Cerebellar cortex (tissue), 1 donor: Measurements from ENCODE around the gene SLC16A14.
"Not testable (repeated sequence)": the region's sequence is repeated elsewhere in the genome, so short reads cannot be mapped to it uniquely, and the experiment has no call there.

ENCODE experiments used
- DNase-seq: peaks from one replicate; pipeline ENCODE4 v3.0.0-alpha.2; 2015; ENCODE audit warnings: low spot score

SLC16A14 gene, protein sequence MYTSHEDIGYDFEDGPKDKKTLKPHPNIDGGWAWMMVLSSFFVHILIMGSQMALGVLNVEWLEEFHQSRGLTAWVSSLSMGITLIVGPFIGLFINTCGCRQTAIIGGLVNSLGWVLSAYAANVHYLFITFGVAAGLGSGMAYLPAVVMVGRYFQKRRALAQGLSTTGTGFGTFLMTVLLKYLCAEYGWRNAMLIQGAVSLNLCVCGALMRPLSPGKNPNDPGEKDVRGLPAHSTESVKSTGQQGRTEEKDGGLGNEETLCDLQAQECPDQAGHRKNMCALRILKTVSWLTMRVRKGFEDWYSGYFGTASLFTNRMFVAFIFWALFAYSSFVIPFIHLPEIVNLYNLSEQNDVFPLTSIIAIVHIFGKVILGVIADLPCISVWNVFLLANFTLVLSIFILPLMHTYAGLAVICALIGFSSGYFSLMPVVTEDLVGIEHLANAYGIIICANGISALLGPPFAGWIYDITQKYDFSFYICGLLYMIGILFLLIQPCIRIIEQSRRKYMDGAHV

DNA sequence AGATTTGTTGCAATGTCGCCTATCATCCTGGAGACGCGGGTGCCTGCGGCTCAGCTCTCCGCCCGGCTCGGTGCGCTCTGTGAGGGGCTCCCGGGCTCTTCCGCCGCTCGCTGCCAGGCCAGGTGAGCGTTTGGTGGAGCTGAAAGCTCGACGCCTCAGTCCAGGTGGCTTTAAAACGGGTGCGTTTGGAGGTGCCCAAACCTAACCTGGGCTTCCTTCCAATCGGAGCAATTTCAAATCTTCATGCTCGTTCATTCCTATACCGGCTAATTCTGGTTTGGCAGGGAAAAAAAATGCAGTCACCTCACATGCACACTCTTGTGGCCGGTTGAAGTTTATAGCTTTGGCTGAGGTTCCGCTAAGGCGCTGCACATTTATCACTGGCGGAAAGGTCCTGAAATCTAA is at the start of gene SLC16A14:
TSS of gene SLC16A14 (minus strand) at position 274 of the 405 bp plus-strand sequence. CDS start 9,572 bp downstream, outside the sequence.
- peak; percentile 82 for DNase-seq

DNA sequence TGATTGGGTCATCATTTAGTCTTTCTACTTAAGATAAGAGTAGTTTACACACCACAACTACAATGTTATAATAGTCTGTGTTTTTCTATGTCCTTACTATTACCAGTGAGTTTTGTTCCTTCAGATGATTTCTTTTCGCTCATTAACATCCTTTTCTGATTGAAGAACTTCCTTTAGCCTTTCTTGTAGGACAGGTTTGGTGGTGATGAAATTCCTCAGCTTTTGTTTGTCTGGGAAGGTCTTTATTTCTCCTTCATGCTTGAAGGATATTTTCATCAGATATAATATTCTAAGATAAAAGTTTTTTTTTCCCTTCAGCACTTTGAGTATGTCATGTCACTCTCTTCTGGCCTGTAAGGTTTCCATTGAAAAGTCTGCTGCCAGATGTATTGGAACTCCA is 38.0 kb upstream of the SLC16A14 start:
- DNase-seq, result no peak

DNA sequence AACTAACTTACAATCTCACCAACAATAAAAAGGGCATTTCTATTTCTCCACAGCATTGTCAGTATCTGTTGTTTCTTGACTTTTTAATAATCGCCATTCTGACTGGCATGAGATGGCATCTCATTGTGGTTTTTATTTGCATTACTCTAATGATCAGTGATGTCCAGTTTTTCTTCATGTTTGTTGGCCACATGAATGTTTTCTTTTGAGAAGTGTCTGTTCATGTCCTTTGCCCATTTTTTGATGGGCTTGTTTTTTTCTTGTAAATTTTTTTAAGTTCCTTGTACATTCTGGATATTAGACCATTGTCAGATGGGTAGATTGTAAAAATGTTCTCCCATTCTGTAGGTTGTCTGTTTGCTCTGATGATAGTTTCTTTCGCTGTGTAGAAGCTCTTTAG is 33.2 kb upstream of the SLC16A14 start:
- not testable (repeated sequence) for DNase-seq

DNA sequence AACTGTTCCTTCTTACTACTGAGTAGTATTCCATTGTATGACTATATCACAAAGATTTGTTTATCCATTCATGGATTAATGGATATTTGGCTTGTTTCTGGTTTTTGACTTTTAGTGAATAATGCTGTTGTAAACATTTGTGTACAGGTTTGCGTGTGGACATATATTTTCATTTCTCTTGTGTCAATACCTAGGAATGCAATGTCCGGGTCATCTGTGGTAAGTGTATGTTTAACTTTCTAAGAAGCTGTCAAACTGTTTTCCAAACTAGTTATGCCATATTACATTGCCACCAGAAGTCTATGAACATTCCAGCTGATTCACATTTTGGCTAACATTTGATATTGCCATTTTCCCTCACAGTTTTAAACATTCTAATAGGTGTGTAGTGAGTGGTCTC is 29.1 kb upstream of the SLC16A14 start:
- no peak for DNase-seq

DNA sequence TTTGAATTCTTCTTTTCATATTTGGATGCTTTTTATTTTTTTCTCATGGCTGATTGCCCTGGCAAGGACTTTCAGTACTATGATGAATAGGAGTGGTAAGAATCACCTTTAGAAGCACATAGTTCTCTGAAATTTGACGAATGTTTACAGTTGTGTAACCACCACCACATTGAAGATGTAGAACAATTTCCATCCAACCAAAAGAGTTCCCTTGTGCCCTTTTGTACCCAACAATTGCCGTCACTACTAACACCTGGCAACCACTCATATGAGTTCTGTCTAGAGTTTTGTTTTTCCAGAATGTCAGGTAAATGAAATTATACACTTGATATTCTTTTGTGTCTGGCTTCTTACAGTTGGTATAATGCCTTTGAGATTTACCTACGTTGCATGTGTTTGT is 28.7 kb upstream of the SLC16A14 start:
- no peak for DNase-seq

DNA sequence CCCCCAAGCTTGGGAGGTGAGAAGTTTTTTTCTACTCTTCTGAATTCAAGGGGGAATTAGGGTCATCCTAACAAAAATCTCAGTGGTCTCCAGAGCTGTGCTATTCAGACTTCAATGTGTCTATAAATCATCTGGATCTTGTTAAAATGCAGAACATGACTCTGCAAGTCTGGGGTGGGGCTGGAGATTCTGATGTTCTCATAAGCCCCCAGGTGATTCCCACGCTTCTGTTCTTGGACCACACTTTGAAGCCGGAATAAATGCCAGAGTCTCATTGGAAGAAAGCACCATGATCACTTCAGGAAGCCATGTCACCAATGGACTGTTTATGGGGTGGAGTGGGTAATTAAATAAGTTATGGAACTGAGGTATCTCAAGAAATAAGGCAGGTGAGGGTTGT is 22.2 kb upstream of the SLC16A14 start:
- no peak for DNase-seq

DNA sequence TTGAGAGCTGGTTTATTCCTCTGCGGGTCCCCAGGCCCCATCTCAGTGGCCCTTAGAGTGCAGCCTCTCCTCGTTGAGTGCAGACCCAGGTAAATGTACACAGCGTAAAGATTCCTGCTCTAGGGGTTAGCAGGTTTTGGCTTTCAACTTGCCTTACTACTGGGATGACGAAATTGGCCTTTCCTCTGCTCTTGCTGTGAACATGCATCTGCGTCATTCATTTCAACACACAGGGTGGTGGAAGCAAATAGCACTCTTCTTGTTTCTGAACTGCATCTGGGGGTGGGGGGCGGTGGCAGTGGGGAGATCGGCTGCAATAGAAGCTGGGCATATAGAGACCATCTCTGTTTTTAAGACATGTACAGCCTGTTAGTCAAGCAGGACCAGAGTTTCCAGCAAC is 16.5 kb upstream of the SLC16A14 start:
- DNase-seq, result no peak

DNA sequence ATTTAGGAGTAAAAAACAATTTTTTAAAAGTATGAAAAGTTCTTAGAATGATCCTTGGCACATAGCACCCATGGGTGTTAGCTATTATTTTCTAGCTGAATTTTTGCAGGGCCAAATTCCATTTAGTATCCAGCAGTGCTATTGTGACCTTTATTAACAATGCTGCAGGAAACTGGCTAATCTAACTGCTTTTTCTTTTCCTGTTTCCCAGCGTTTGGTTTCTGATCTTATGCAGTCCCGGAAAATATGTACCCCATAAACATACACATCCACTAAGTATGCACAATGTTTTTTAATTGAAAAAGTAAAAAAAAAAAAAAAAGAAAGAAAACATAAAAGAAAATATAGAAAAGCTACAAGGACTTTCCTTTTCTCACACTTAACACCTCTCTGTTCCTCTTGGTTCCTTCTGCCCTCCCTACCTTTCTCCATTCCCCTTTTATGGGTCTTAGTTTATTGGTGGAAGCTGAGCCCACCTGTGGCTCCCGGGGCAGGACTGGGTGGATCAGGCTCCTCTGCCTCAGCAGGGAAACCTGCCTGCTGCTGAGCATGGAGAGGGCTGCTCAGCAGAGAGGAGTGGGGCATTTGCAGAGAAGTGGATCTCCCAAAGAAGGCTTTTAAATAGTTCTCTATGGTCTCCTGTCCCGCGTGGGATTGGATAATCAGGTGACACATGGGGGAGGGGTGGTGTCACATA is 9.3 kb upstream of the SLC16A14 start:
- no peak for DNase-seq

DNA sequence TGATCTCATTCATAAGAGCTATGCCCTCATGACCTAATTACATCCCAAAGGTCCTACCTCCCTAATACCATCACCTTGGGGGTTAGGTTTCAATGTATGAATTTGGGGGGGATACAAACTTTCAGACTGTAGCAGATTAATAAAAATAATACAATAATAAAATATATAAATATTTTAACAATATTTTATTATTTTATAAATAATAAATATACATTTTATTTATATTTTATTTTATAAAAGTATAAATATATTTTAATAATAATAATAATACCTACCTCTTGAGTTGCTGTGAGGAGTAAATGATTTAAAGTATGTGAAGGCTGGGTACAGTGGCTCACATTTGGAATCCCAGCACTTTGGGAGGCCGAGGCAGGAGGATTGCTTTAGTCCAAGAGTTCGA is 8.1 kb upstream of the SLC16A14 start:
- no peak for DNase-seq

DNA sequence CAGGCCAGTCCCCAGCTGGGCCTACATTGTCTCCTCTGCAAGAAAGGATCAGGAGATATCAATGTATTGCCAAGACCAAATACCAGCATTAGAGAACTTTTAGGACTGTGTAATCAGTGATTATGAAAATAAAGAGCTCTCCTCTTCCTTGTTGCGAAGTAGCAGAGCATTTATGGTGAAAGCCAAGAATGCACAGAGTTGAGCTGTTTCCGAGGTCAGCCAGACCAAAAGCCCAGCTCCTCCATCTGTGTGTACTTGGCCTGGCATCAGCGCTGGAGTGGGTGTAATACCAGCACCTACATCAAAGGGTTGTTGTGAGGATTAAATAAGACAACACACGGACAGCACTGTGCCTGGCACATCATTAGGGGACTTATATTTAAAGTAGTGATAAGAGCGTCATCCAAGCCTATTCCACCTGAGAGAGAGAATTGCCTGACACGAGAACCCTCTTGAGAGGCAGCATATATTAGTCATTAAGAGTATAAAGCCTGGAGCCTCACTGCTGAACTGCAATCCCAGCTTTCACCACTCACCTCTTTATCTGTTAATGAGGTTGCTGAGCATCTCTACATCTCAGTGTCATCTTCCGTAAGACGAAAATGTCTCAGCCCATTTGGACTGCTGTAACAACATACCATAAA is 7.4 kb upstream of the SLC16A14 start:
- DNase-seq, result peak; percentile 57

DNA sequence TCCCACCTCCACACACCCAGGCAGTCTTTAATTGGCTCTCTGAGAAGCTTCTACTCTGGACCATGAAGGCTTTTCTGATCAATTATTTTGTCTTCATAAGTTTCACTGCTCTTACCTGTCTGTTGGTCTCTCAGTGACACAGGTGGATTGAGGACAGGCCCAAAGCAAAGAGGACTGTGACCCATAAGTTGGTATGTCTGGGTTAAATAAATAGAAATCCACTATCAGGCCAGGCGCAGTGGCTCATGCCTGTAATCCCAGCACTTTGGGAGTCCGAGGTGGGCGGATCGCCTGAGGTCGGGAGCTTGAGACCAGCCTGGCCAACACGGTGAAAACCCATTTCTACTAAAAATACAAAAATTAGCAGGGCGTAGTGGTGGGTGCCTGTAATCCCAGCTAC is 2.7 kb upstream of the SLC16A14 start:
- DNase-seq, result no peak

DNA sequence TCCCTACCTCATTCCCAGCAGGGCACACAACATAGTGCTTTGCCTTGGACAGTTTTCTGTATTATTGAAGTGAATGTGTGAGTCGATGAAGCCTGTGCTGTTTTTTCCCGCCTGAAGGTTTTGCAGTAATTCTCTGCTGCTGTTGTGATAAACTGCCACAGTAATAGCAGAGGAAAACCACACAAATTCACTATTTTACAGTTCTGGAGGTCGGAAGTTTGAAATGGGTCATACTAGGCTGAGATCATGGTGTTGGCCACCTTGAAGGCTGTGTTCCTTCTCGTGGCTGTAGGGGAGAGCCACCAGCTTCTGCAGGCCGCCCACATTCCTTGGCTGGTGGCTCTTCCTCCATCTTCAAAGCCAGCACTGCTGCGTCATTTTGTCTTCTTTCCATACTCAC is 678 bp upstream of the SLC16A14 start:
- DNase-seq, result no peak

DNA sequence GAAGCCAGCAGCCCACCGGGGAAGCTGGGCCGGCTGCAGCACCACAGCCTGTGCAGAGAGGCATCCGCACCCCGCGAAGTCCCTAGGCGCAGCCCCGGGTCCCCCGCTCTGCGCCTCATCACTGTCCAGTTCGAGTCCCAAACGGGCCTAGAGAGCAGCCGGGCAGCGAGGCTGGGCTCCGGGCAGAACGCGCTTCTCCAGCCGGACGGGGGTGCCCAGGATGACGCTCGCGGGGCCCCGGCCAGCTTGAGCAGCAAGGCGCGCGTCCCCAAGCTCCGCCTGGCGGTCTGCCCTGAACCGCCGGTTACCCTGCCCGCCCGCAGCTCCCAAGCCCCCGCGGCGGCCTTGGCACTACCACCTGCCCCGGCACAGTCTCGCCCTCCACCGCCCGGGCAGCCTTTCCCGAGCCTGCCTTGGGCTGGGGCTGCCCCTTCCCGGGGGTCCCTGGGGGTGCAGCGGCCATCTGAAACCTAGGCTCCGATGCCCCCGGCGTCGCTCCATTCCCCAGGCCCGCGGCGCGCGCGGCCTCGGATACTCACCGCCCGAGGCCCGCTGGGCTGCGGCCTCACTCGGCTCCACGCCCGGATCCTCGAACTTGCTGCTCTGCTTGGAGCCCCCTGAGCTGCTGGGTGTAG is 591 bp downstream of the SLC16A14 start:
- DNase-seq, result peak; percentile 59

DNA sequence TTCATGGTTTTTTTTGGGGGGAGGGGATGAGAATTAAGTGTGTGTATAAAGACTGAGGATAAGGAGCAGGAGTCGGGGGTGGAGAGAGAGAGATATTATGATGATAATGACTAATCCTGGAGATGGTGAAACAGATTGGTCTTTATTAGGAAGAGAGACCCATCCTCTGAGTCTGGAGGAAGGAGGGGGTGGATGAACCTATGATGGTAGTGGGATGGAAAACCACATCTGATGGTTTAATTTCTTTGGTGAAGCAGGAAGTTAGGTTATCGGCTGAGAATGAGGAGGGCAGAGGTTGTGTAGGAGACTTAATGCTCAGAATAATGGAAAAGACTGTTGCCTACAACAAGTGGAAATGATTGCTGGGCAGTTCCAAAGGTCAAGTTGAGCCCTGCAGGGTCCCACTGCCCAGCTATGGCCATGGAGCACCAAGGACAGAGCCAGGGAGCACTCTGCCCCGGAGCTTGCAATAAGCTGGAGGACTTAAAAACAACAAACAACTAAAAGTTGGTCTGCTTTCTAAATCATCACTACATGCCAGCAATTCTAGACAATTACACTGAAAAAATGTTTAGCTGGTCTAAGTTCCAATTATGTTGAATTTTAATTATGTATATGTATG is 7.9 kb downstream of the SLC16A14 start:
- DNase-seq, result no peak

DNA sequence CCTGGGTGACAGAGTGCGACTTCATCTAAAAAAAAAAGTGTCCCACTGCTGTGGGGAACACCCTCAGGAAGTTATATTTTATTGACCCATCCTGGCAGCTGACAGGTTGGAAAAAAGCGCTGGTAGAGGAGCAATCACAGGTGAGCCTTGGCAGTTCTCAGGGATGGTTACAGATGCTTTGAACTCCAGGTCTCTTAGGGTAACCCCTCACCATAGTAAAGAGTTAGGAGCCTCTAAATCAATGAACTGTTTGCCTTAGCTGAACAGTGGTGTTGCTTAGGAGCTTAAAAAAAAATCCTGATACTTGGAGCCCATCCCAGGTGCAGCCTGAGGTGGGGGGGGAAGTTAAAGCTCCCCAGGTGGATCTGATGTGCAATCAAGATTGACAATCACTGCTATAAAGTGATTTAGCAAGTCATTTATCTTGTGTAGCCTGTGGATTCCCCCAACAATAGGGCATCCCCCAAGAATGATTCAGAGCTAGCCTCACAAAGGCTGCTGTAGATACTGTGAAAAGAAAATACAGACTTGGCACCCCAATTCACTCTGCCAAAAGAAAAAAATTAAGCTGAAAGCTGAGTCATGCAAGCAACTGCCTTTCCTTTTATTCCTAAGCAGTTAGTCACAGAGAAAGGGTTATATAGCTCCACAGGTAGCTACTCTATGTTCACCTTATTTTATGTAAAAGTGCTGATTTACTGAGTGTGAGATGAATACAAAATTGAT is 14.8 kb downstream of the SLC16A14 start:
- DNase-seq, result no peak

DNA sequence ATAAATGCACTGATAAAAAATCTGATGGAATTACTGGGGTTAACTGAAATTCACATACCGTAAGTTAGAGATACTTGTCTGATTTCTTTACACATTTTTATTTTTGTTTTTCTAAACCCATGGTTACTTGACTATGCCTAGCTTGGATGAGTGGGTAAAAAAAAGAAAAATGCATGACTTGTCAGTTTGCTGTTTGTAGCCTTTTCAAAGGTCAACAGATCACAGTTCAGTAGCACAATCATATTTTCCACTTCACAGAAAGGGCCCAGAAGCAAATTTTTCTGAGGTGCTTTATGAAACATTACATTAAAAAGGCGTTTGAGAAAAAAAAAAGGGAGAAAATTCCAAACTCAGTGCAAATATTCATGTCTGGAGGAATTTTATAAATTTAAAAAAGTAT is 16.4 kb downstream of the SLC16A14 start:
- no peak for DNase-seq

DNA sequence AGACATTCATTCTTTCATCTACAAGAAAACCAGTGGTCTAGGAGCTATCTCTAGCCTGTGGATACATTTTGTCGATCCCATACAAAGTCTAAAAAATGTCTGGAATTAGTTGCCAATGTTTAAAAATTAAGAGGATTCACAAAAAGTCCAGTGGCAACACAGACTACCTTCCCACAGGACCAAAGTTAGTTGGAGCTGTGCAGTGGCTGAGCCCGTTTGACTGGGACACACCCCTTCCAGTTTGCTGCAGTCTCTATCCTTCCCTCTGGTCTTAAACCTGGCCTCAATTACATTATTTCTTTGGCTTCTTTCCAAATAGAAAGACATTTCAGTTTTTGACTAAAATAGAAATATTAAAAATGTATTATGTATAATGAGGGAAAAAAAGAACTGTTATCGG is 18.6 kb downstream of the SLC16A14 start:
- no peak for DNase-seq

DNA sequence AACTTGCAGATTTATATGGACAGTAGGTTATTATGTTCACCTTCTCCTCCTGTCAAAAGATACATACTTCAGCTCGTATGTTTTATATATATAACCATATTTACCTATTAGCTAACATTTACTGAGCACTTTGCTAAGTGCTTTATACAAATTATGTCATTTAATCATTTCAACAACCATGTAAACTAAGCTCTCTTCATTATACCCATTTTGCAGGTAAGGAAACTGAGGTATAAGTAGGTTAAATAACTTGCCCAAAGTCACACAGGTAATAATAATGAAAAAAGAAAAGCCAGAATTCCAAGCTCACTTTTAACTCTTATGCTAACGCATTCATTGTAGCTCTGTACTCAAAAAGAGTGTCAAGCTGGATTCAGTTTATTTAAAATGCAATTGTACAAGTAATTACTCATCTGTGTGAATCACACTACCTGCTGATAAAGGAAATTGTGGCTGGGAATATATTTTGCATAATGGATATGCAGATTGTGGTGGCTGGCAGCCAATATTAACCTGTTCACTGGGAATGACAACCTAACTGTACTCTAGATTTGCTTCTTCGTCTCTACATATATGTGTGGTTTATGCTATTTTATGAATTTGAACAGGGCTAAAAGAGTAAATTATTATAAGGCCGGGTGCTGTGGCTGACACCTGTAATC is 20.6 kb downstream of the SLC16A14 start:
- DNase-seq, result no peak

DNA sequence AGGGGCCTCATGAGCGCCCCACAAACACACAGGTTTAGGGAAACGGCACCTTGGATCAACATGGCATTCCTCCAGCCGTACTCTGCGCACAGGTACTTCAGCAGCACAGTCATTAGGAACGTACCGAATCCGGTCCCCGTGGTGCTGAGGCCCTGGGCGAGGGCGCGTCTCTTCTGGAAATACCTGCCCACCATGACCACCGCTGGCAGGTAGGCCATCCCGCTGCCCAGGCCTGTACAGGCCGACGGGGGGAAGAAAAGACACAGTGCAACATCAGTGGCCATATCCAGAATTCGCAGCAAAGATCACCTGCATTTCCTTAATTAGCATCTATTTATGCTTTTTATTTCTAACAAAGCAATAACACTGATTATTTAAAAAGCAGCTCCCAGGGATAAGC is 22.2 kb downstream of the SLC16A14 start:
- DNase-seq, result no peak

DNA sequence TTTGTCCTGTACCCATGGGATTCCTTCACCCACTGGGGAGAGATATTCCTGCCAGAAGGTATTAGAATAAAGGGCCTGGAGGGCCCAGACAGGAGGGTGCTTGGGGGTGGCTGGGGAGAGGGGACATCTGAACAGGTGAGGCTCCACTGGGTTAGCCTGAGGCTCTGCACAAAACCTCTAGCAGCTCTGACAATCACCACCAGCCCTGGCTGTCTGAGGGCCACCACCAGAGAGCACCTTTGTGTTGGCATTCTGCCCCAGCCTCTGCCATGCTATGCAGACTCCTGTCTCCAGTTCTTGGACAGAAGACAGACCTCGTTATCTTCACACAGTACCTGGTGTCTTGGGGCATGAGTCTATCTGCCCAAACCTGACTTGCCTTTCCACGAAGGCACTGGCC is 25.3 kb downstream of the SLC16A14 start:
- DNase-seq, result no peak

DNA sequence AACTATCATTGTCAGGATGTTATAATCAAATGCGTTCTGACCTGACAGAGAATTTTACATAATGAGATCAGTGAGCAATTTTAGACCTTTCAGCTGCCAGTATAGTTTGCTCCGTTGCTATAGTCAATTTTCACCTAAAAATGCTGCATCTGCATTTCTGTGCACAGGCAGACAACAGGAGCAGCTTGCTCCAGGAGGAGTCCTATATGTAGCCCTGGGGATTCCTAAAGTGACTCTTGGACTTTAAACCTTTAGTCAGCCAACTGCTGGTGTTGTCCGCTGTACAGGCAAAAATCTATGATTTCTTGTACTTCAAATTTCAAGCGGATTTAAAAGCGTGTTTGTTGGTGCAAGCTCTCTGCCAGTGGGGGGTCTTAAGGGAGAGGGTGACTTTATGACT is 25.7 kb downstream of the SLC16A14 start:
- DNase-seq, result no peak
